HG02610 (cell line): Measurements from ENCODE around the gene FBXO9.
"Not testable (repeated sequence)": the region's sequence is repeated elsewhere in the genome, so short reads cannot be mapped to it uniquely, and the experiment has no call there.

Source experiments
- ATAC-seq: cut with Tn5 transposase; IDR thresholded peaks from one replicate; pipeline ENCODE4 v1.9.1; 2021; ENCODE audit warnings: mild to moderate bottlenecking, moderate library complexity; ENCODE audit not compliant: unreplicated experiment

Gene FBXO9

DNA sequence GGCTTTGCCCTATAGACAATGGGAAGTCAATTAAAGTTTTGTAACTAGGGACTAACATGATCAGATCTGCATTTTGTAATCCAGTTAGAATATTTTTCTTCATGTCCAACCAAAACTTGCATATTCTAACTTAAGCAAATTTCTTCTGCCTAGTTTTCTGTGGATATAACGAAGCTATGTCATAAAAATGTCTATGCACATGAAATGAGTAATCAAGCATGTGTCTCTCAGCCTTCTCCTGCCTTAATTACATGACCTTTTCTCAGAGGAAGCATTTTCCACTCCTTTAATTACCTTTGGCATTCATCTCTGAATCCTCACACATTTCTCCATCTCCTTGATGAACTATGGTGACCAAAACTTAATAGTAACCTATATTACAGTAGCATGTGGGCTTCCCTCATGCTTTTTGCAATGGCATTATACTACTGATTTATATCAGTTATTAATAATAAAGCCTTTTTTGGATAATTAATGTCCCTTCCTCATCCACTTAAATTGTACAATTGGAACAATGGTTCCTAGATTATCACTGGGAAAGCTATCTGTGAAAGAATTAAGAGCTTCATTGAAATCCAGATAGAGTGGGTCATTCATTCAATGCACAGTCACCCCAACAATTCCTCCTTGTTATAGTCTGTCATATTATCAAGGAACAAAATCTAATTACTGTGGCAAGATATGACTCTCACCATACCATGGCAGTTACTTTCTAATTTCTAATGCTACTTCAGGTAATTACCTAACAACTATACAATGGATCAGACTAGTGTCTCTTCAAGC is 19.1 kb upstream of the FBXO9 start:
- ATAC-seq = no peak

- peak; percentile 96 for ATAC-seq
Observed at GRCh38 chr6:53048431-53049195, 16.6 kb upstream of the FBXO9 start.

GRCh38 chr6:53049415-53049814 is 15.8 kb upstream of the FBXO9 start:
- ATAC-seq = no peak

- ATAC-seq = not testable (repeated sequence)
Observed at GRCh38 chr6:53052152-53052551, 13.1 kb upstream of the FBXO9 start.

GRCh38 chr6:53054532-53054931 is 10.7 kb upstream of the FBXO9 start:
- ATAC-seq = no peak

- no peak for ATAC-seq
Observed at GRCh38 chr6:53055873-53056272, 9.3 kb upstream of the FBXO9 start.

DNA sequence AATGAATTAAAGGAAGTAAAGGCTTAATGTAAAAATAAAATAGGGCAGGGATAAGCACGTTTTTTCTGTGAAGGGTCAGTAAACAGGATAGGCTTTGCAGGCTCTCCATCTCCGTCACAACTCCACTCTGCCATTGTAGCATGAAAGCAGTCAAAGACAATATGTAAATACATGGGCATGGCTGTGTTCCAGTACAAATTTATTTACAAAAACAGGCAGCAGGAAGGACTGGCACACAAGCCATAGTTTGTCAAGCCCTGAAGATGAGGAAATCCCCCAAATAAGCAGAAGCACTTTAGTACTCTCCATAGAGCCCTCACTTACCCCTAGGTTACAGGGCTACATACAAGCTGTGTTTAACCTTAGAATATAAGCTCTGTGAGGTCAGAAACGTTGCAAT is 8.9 kb upstream of the FBXO9 start:
- ATAC-seq = no peak

DNA sequence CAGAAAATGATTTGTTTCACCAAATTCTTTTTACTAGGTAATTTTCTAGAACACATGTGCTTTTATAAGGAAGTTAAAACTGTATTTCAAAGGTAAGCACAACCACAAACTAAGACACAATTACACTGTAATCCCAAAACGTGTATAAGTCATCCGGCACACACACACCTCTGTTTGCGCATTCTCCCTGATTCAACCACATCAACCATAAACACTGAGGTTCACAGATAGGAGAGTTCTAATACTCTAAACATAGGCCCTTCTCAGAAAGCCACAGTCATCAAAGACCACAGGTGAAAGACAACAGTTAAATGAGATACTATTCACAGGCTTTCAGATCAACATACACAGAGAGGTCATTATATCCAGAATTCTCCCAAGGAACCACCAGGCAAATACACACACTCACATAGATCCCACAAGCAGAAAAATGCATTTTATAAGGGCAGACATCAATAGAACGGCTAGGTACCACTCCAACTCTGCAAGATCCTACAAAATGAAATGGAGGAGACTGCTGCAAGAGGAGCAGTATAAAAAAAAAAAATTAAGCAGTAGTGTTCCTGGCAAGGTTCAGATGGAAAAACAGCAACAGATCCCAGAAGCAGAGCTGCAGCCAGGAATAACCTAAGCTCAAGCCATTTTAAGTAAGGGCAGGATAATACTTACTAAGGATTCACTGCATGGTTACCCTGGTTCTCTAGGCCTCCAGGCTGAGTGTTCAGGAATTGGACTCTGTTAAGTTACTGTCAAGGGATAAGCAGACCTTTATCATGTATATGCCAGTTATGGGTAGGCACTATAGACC is 6.6 kb upstream of the FBXO9 start:
- ATAC-seq = no peak

DNA sequence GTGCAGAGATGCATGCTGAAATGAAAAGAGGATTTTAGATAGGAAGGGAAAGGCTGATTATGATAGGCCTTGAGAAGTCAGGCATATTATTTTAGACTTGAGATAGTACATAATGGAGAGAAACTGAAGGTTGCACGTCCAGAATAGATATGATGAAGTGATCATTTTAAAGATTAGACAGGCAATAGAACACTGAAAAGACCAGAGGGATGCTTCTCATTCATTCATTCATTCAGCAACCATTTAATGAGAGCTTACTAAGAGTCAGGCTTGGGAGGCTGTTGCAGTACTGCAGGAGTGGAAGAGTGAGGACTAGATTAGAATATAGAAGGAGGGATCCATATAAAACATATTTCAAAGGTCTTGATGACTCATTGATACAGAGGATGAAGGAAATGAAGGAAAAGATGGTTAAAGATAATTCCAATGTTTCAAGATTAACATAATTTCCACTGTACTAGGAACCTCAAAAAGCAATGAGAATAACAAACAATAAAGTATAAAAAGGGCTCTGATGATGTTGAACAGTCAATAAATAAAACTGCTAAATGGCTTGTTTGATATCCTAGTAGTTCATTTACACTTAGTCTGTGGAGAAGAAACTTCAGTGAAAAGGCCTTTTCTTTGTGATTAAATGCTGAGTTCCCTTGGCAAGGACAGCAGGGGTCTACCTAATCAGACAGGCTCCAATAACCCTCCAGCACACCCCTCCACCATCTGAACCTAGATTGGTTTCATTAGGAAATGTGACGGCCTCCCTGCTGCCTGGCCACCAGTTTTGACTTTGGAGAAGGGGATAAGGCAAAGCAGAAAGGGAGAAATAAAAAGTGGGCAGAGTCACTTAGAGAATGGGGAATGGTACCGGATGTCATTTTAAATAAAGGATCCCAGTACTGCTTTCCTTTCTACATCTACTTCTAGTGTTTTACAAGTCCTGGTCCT is 5.3 kb upstream of the FBXO9 start:
- no peak for ATAC-seq

- no peak for ATAC-seq
Observed at GRCh38 chr6:53062169-53062539, 3.0 kb upstream of the FBXO9 start.

- not testable (repeated sequence) for ATAC-seq
Observed at GRCh38 chr6:53064255-53064654, 949 bp upstream of the FBXO9 start.

GRCh38 chr6:53064726-53065265 is 408 bp upstream of the FBXO9 start:
- peak; percentile 76 for ATAC-seq

- no peak for ATAC-seq
Observed at GRCh38 chr6:53066077-53066417, 843 bp downstream of the FBXO9 start.

GRCh38 chr6:53066874-53067706 is 1.9 kb downstream of the FBXO9 start:
- no peak for ATAC-seq

DNA sequence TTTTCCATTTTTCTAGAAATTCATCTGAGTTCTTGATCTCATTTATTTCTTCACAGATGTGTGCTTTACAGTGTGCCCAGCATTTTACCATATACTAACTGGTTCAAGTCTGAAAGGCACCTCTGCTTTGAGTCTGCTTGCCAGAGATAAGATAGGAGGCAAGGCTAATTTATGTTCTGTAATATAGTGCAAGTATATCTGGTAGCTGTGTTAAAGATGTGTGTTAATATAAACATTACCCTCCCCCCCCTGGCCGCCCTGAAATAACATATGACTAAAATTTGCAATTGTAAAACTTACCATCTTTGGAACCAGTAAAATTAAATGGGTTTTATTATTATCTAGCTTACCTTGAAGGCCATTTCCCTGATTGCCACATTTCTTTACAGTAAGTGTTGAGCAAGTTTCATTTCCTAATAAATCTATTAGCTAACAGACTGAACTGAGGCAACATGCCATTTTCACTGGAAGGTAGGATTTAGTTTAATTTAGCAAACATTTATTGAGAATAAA is 2.7 kb downstream of the FBXO9 start:
- ATAC-seq = no peak

DNA sequence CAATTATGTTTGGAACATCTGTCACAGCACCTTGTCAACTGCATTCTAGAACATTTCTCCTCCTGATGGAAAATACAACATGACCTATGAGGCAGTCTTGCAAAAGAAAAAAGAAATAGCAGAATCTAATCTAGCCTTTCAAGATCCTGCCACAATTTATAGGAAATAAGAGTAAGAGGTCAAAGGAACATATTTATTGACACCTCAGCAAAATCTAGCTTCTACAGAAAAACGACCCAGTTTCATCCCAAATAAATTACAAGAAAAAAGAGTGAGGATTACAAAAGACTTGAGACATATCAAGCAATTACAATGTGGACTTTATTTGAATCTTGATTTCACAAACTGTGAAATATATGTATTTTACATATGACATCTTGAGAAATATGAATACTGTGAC is 4.2 kb downstream of the FBXO9 start:
- ATAC-seq = no peak

- ATAC-seq = peak; percentile 92
Observed at GRCh38 chr6:53070806-53071205, 5.6 kb downstream of the FBXO9 start.

- no peak for ATAC-seq
Observed at GRCh38 chr6:53074347-53074746, 9.1 kb downstream of the FBXO9 start.

- ATAC-seq = no peak
Observed at GRCh38 chr6:53080813-53081212, 15.6 kb downstream of the FBXO9 start.
